Measurements from ENCODE around the gene HSPB3. TPM values are rescaled to one million over a fixed set of nuclear protein-coding genes. Genes with fewer than 3 reads are reported as not detected.

Gene HSPB3
- total RNA-seq, 1 donor from 2014 or later, result not detected

DNA sequence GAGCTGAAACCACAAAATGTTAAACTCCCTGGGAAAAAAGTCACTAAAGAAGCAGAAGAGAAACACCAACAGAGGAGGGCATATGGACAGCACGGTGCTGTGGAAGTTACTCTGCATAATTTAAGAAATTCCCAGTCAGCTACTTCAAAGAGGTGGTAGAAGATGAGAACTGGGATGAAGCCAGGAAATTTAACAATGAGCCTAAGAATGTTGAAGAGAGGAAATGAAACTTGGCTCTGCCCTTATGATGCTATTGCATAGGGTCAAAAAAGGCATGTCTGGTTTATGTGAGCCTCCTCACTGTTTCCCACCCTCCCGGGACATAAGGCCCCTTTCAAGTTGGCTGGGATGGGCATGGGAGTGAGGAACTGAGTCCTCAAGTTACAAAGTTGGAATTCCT is 36.7 kb downstream of the HSPB3 start:
- DNase-seq, result no peak
- Mint-ChIP-seq H3K4me1 (ENCODE audit: low read depth, unreplicated experiment) (no peaks in the 10 kb centered on the region), H3K27me3 (ENCODE audit: unreplicated experiment) (no peaks in the 10 kb centered on the region), H3K27ac (ENCODE audit: unreplicated experiment) (no peak overlapping the region), H3K9me3 (ENCODE audit: unreplicated experiment) (no peaks in the 10 kb centered on the region), H3K36me3 (ENCODE audit: unreplicated experiment) (peaks cover under 1% of the 10 kb centered on the region), H3K4me3 (ENCODE audit: unreplicated experiment) (no peak overlapping the region)
- TF ChIP-seq, protein P1, sequence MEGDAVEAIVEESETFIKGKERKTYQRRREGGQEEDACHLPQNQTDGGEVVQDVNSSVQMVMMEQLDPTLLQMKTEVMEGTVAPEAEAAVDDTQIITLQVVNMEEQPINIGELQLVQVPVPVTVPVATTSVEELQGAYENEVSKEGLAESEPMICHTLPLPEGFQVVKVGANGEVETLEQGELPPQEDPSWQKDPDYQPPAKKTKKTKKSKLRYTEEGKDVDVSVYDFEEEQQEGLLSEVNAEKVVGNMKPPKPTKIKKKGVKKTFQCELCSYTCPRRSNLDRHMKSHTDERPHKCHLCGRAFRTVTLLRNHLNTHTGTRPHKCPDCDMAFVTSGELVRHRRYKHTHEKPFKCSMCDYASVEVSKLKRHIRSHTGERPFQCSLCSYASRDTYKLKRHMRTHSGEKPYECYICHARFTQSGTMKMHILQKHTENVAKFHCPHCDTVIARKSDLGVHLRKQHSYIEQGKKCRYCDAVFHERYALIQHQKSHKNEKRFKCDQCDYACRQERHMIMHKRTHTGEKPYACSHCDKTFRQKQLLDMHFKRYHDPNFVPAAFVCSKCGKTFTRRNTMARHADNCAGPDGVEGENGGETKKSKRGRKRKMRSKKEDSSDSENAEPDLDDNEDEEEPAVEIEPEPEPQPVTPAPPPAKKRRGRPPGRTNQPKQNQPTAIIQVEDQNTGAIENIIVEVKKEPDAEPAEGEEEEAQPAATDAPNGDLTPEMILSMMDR (IDR thresholded peaks at IDR 0.05; ENCODE audit: partially characterized antibody, unreplicated experiment), result no peak

DNA sequence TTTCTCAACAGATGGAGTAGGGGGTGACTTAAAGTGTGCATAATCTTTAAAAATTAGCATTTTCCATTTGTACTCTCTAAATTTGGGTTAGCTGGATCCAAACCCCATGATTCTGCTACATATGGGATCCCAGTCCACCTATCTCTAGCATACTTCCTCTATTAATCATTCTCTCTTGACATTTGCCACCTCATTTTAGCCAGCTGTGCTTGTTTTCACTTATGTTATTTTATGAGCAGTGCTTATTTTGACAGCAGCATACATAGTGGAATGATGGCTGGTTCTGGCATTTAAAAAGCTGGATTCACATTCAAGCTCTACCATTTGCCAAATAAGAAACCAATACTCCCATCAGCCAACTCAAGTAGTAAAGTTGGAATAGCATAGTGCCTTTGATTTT is 39.5 kb downstream of the HSPB3 start:
- no peaks in the 10 kb centered on the region for H3K4me1 Mint-ChIP-seq (ENCODE audit: low read depth, unreplicated experiment)
- H3K27me3 Mint-ChIP-seq (ENCODE audit: unreplicated experiment), result no peaks in the 10 kb centered on the region
- no peak overlapping the region for H3K27ac Mint-ChIP-seq (ENCODE audit: unreplicated experiment)
- TF ChIP-seq, protein P1 (IDR thresholded peaks at IDR 0.05; ENCODE audit: partially characterized antibody, unreplicated experiment), result no peak
- H3K4me3 Mint-ChIP-seq (ENCODE audit: unreplicated experiment), result no peak overlapping the region
- peaks cover 3% of the 10 kb centered on the region for H3K9me3 Mint-ChIP-seq (ENCODE audit: unreplicated experiment)
- H3K36me3 Mint-ChIP-seq (ENCODE audit: unreplicated experiment), result peaks cover 8% of the 10 kb centered on the region
- DNase-seq, result no peak

Other genes with a start within 250 kb of the HSPB3 start
- gene ARL15, start 145.1 kb upstream of the HSPB3 start, total RNA-seq (ENCODE audit: unreplicated experiment), result 37.4 TPM
- 95.0 TPM for gene SNX18, start 62.1 kb downstream of the HSPB3 start, total RNA-seq (ENCODE audit: unreplicated experiment)

Measured in glutamatergic neuron (in vitro differentiated cells).